Mucosa of descending colon (tissue), 3 donors: ENCODE results near the gene PMF1. TPM values are rescaled to one million over a fixed set of nuclear protein-coding genes. Genes with fewer than 3 reads are reported as not detected.

Experiments
- ATAC-seq: fragments of 200-7000 bp; cut with Tn5 transposase; one replicate; pipeline ENCODE4 v1.9.1; 2020; ENCODE audit warnings: mild to moderate bottlenecking, moderate library complexity
- DNase-seq, 3 donors: peaks; one replicate each; pipeline ENCODE4 v3.0.0-alpha.2; 2020
- H3K36me3 ChIP-seq: fragments of 200-600 bp; one replicate; pipeline ENCODE4 v1.8.0; 2021; ENCODE audit warnings: low read depth, mild to moderate bottlenecking
- H3K4me1 ChIP-seq: fragments of 200-600 bp; one replicate; pipeline ENCODE4 v1.8.0; 2021; ENCODE audit warnings: low read depth, mild to moderate bottlenecking
- H3K4me3 ChIP-seq: fragments of 200-600 bp; one replicate; pipeline ENCODE4 v1.8.0; 2021; ENCODE audit warnings: mild to moderate bottlenecking
- H3K9me3 ChIP-seq: fragments of 200-600 bp; one replicate; pipeline ENCODE4 v1.8.0; 2021; ENCODE audit warnings: mild to moderate bottlenecking
- CTCF ChIP-seq: fragments of 200-600 bp; IDR thresholded peaks from one replicate; pipeline ENCODE4 v1.8.0; 2022; ENCODE audit warnings: antibody characterized with exemption, mild to moderate bottlenecking
- intact Hi-C, 2 donors: fragments of 100-400 bp; cut with DNase I in 1 of 2; cut with micrococcal nuclease in 1 of 2; formaldehyde crosslinking; loops; one replicate each; pipeline versions ENCODE4 v1.11.0 to v1.11.1; 2022; cut with DNase I, micrococcal nuclease
- total RNA-seq, 3 donors: library from RNA; stranded (reverse); fragmentation: NEBNext Ultra II Directional in 2 of 3; extraction: Animal tissue kit (Norgen Biotek cat#: 25700) in 2 of 3; gene quantifications; one replicate each; pipeline versions ENCODE4 v1.2.1 to v1.2.4, GENCODE V29; 2021 to 2023
- donor health status: DM: no; HTN: no; CAD: no; lungs with moderate emphysema.
- donor health status: DM: no; HTN: no; CAD: no.
- donor health status: DM: no; HTN: yes; CAD: no.

Gene PMF1
- total RNA-seq, 3 donors from 2014 or later = 38.1 to 46.8 (median 43.6) TPM

GRCh38 chr1:156260896-156261295 is 48.1 kb downstream of the PMF1 start:
- peaks cover 31% of the 10 kb centered on the region for H3K36me3 ChIP-seq
- ATAC-seq (no peak), DNase-seq (no peak)
- intact Hi-C loops = no loop called here
- no peaks in the 10 kb centered on the region for H3K9me3 ChIP-seq
- no peak overlapping the region for H3K4me3 ChIP-seq
- H3K4me1 ChIP-seq = no peaks in the 10 kb centered on the region
- TF ChIP-seq CTCF = no peak

DNA sequence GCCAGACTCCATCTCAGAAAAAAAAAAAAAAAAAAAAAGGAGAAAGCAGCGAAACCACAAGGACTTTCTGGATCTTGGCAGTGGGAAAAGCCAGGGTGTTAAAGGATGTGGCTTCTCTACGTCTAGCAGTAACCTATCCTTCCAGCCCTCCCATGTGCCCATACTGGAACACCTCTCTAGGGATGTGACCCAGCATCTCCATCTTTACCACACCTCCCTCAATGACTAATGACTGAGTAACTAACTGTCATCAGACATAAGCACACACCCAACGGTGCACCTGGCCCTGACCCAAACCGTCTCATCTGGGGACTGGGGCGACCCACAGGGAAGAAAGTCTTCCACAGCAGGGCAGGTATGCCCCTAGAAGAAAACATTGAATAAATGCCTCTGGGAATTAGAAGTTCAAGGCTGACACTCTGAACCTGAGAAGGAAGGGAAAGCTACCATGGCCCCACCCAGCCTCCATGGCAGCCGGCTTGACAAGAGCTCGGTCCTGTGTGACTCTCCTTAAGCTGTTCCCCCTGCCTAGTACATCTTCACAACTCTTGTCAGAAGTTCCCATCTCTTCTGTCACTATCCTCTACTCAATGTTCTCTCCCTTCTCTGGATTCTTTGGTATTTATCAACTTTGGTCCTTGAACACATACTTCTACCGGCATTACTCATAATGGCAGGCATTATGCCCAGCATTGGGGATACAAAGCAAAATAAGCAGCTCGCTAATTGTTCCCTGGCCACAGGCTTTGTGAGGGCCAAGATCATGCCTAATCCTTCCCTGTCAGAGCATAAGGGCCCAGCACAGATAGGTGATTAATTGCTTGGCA is 49.9 kb downstream of the PMF1 start:
- H3K4me3 ChIP-seq = no peak overlapping the region
- no peak for TF ChIP-seq CTCF
- peaks cover 44% of the 10 kb centered on the region for H3K36me3 ChIP-seq
- no peaks in the 10 kb centered on the region for H3K9me3 ChIP-seq
- ATAC-seq (no peak), DNase-seq (no peak)
- intact Hi-C loops = no loop called here
- no peaks in the 10 kb centered on the region for H3K4me1 ChIP-seq

DNA sequence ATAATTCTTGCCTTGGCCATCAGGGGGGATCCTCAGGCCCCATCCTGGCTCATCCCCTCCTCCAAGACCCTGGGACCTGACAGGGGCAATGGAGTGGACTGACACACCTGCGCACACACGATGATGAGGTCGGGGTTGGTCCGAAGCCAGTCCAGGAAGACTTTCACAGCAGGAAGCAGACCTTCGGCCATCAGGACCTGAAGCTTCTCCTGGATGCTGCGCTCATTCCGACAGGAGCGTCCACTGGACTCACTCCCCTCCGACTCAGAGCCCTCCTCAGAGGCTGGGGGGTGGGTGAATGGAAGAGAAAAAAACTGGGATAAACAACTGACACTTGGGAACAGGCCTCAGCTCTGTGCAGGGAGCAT is 50.5 kb downstream of the PMF1 start:
- Histone ChIP-seq H3K4me3 (no peak overlapping the region), H3K9me3 (no peaks in the 10 kb centered on the region), H3K4me1 (no peaks in the 10 kb centered on the region), H3K36me3 (peaks cover 49% of the 10 kb centered on the region)
- no peak for TF ChIP-seq CTCF
- intact Hi-C loops = no loop called here
- no peak for DNase-seq
- ATAC-seq = no peak

DNA sequence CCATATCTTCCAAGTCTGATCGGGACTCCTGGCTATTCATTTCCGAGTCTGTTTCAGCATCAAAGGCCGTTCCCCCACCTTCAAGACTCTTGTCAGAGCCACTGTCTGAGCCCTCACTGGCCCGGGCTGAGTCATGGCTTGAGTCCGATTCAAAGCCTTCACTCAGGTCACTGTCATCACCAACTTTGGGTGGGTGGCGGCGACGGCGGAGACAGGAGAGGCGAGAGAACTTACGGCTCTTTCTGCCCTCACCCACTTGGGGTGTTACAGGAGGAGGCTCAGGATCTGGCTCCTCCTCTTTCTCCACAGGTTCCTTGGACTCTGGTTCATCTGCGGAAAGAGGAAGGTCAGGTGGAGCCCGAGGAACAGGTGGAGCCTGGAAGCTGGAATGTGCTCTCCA is 53.2 kb downstream of the PMF1 start:
- H3K4me3 ChIP-seq = no peak overlapping the region
- H3K4me1 ChIP-seq = no peaks in the 10 kb centered on the region
- H3K36me3 ChIP-seq = peaks cover 33% of the 10 kb centered on the region
- no peak for TF ChIP-seq CTCF
- DNase-seq = no peak
- H3K9me3 ChIP-seq = no peaks in the 10 kb centered on the region
- intact Hi-C loops = no loop called here
- ATAC-seq = peak; percentile 17

DNA sequence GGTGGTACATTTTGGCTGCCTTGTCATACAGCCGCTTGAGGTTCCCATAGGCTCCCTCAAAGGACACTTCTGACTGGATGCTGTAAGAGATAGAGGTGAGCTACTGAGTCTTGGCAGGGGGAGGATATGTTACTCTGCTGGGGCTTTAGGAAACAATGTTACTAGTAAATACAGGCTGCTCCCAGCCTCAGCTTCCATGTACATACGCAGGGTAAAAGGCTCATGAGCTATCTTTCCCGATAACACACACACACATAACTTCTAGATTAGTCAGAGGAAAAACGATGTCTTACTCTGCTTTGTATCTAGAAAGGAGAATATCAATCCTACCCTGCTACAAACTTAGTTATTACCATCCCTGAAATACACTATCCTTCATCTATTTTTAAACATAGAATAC is 55.5 kb downstream of the PMF1 start:
- intact Hi-C loops = no loop called here
- Histone ChIP-seq H3K9me3 (no peaks in the 10 kb centered on the region), H3K36me3 (peaks cover 30% of the 10 kb centered on the region), H3K4me1 (no peaks in the 10 kb centered on the region), H3K4me3 (no peak overlapping the region)
- TF ChIP-seq CTCF = no peak
- DNase-seq (no peak), ATAC-seq (no peak)
